Breast epithelium (tissue), 4 donors: Measurements from ENCODE around the gene RNF112. TPM values are rescaled to one million over a fixed set of nuclear protein-coding genes. Genes with fewer than 3 reads are reported as not detected.

Experiments
- DNase-seq, 2 donors: peaks; one replicate each; pipeline ENCODE4 v3.0.0-alpha.2; 2019; ENCODE audit warnings: low spot score in 2 of 2
- H3K27ac ChIP-seq, 2 donors: fragments of 200-600 bp; sonication (generic) in 1 of 2; one replicate each; pipeline ENCODE4 v1.5.1; 2016 to 2019; ENCODE audit warnings: mild to moderate bottlenecking in 1 of 2
- H3K27me3 ChIP-seq, 2 donors: fragments of 200-600 bp; sonication (generic) in 1 of 2; one replicate each; pipeline versions ENCODE4 v1.5.1 to v1.6.0; 2017 to 2019; ENCODE audit warnings: control low read depth in 1 of 2, mild to moderate bottlenecking in 1 of 2
- H3K36me3 ChIP-seq: fragments of 200-600 bp; one replicate; pipeline ENCODE4 v1.5.1; 2019
- H3K4me1 ChIP-seq, 2 donors: fragments of 200-600 bp; sonication (generic); one replicate each; pipeline ENCODE4 v1.5.1; 2016 to 2019; ENCODE audit warnings: control low read depth in 1 of 2
- H3K4me3 ChIP-seq, 3 donors: fragments of 200-600 bp; sonication (generic); 1 replicate in 2 of 3; 2 replicates in 1 of 3; pipeline ENCODE4 v1.5.1; 2016 to 2019; ENCODE audit warnings: mild to moderate bottlenecking in 3 of 3, moderate library complexity in 2 of 3
- H3K9me3 ChIP-seq, 2 donors: fragments of 200-600 bp; sonication (generic) in 1 of 2; one replicate each; pipeline ENCODE4 v1.5.1; 2016 to 2019; ENCODE audit warnings: control low read depth in 1 of 2
- CTCF ChIP-seq, 3 donors: fragments of 450-650 bp; IDR thresholded peaks; one replicate each; pipeline ENCODE4 v1.5.1; 2016 to 2017; ENCODE audit warnings: antibody characterized with exemption in 3 of 3, mild to moderate bottlenecking in 3 of 3, moderate library complexity in 3 of 3
- POLR2A ChIP-seq: fragments of 450-650 bp; IDR thresholded peaks from one replicate; pipeline ENCODE4 v1.6.1; 2016; ENCODE audit warnings: antibody characterized with exemption, mild to moderate bottlenecking, moderate library complexity
- POLR2AphosphoS5 ChIP-seq, 3 donors: sonication (generic); formaldehyde crosslinking; IDR thresholded peaks; one replicate each; pipeline ENCODE4 v1.6.1; 2017; ENCODE audit warnings: antibody characterized with exemption in 3 of 3
- intact Hi-C: fragments of 100-400 bp; cut with DNase I; formaldehyde crosslinking; loops from one replicate; pipeline ENCODE4 v1.15.1; 2023; ENCODE audit warnings: low total_unique reads
- total RNA-seq, 3 donors: library from RNA; depleted of rRNA; stranded (reverse); fragments of >200 nt; gene quantifications; one replicate each; pipeline ENCODE4 v1.1.0, GENCODE V29; 2016

The RNF112 gene
- total RNA-seq, 3 donors from 2014 or later: 0.96 to 2.9 (median 2.3) TPM

GRCh38 chr17:19464031-19465026, 53.3 kb downstream of the RNF112 start:
- no peak for DNase-seq
- TF ChIP-seq POLR2AphosphoS5 (IDR thresholded peaks at IDR 0.05) (no peak), POLR2A (no peak), CTCF (IDR thresholded peaks at IDR 0.05) (no peak)
- H3K27ac ChIP-seq: peak overlapping the region in 1 of 2 donors; percentile 14
- H3K36me3 ChIP-seq: no peaks in the 10 kb centered on the region
- H3K4me3 ChIP-seq: no peak overlapping the region
- no peaks in the 10 kb centered on the region for H3K9me3 ChIP-seq
- intact Hi-C loops: no loop called here
- no peaks in the 10 kb centered on the region for H3K4me1 ChIP-seq
- no peaks in the 10 kb centered on the region for H3K27me3 ChIP-seq

Other genes with a start within 250 kb of the RNF112 start
- gene EPN2, start 173.9 kb upstream of the RNF112 start, total RNA-seq: 10 to 100 TPM; 26.6 to 36.7 (median 30.6) TPM
- gene B9D1, start 48.5 kb upstream of the RNF112 start, total RNA-seq: 10 to 100 TPM; 14.4 to 29.2 (median 28.4) TPM
- 10 to 100 TPM; 21.4 to 39.0 (median 22.7) TPM for gene MAPK7, start 32.7 kb upstream of the RNF112 start, total RNA-seq
- gene MFAP4, start 24.0 kb upstream of the RNF112 start, total RNA-seq: 100 to 1,000 TPM in 2 of 3 donors, 10 to 100 TPM in 1; 45.5 to 186 (median 116) TPM
- gene SLC47A1, start 122.6 kb downstream of the RNF112 start, total RNA-seq: 10 to 100 TPM in 1 of 3 donors, 1 to 10 TPM in 2; 3.8 to 22.1 (median 8.8) TPM
- gene ALDH3A2, start 237.5 kb downstream of the RNF112 start, total RNA-seq: 100 to 1,000 TPM; 123 to 141 (median 137) TPM